Measurements from ENCODE around the gene LYZL6. TPM values are rescaled to one million over a fixed set of nuclear protein-coding genes. Genes with fewer than 3 reads are reported as not detected.
"Not testable (repeated sequence)": the region's sequence is repeated elsewhere in the genome, so short reads cannot be mapped to it uniquely, and the experiment has no call there.

The LYZL6 gene
- polyA plus RNA-seq, 5 donors, result not detected

DNA sequence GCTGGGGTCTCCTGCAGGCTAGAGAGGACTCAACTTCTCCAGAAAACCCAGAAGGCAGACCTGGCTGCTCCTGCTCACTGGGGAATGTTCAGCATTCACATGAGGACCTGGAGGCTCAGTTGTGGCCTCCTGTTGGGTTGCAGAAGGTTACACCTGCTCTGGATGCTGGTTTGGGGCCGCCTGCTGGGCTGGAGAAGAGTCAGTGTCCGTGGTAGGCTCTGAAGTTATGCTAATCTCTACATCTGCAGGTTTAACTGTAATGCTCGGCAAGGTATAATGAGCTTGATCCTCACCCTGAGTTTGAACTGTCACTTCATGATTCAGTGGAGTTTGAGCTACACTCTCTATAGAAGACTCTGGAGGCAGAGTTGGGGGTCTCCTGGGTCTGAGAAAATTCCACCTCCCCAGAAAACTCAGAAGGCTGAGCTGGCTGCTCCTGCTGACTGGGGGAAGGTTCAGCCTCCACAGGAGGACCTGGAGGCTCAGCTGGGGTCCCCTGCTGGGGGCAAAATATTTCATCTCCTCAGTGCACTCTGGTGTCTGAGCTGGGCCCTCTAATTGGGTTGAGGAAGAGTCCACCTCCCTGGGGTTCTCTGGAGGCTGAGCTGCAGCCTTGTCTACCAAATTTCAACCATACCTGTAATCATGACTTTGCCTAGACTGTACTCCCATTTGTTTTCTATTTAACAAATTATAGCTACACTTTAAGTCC is 36.4 kb downstream of the LYZL6 start:
- DNase-seq, result no peak

DNA sequence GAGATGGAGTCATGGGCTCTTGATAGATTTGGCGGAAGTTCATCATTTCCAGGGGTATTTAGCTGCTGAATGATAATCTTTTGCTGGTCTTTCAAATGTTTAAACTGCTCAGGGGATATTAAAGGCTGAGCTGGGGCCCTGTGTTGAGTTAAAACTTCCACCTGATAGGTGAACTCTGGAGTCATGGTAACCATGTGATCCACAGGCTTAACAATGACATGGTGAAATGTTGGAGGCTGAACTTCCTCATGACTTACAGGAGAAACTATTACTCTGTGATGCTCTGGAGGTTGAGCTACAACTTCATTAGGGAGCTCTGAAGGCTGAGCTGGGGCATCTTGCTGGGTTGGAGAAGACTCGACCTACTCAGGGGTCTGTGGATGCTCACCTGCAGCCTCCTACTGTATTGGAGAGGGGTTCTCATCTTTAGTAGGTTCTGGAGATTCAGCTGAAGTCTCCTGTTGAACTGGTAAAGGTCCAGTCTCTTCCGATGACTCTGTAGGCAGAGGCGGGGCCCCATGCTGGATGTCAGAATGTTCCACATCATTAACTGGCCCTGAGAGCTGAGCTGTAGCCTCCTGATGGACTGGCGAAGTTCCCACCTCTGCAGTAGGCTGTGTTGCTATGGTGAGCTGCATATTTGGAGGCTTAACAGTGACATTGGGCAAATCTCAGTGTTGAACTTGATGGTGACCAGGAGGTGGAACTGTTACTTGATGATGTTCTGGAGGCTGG is 37.2 kb downstream of the LYZL6 start:
- DNase-seq, result no peak

DNA sequence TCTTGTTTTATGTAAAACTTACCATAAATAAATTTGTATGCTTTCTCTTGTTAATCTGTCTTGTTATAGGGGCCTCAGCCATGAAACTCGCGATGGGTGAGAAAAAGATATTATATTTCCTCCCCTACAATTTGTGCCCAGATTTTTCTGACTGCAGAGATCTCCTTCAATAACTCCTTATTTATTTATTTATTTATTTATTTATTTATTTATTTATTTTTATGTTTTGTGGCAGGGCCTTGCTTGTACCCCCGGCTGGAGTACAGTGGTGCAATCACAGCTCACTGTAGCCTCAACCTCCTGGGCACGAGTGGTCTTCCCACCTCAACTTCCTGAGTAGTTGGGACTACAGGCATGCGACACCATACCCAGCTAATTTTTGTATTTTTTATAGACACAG is 40.1 kb downstream of the LYZL6 start:
- no peak for DNase-seq

DNA sequence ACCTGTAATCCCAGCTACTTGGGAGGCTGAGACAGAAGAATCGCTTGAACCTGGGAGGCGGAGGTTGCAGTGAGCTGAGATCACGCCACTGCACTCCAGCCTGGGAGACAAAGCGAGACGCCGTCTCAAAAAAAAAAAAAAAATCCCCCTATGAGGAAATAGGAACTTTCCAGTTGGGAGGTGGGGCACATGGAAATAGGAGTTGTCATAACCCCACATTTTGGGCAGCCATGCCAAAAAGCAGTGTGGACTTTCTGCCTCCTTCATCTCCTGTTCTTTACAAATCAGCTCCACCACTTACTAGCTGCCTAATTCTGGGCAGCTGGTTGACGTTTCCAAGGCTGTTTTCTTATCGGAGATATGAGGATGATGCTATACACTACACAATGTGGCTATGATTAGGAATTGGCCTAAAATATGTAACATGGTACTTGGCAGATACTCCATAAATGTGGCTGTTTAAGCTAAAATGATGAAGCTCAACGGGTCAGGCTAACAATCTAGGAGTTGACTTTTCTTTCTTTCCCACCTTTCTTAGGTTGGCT is 41.8 kb downstream of the LYZL6 start:
- DNase-seq, result no peak

DNA sequence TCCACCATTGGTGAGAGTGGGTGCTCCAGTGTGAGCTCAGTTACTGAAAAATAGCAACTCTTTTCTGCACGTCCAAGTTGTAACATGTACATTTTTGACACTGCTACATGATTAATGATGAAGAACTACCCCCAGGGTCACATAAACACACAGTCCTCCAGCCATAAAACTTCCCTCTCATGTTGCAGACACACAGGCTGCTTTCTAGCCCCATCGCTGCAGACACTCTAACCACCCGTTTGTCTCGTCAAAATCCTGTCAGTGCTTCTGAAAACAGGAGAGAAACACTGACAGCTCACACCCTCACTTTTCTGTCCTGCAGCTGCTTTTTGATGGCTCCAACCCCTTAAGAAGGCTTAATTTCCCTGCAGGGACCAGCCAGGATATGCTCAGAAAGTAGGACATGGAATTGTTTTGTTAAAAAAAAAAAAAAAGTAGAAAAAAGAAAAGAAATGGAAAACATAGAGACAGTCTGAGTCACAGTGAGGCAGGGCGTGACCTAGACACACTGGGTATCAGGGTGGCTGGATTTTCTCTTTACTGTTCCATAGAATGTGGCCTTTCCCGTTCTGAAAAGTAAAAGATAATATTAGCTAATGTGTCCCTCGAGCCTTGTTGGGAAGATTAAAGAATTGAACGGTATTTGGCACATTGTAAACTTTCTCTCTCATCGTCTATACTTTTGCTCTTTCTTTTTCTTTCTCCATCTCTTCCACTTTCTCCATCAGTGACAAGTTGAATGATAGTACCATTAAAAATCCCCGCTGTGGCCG is 42.6 kb downstream of the LYZL6 start:
- DNase-seq, result no peak

DNA sequence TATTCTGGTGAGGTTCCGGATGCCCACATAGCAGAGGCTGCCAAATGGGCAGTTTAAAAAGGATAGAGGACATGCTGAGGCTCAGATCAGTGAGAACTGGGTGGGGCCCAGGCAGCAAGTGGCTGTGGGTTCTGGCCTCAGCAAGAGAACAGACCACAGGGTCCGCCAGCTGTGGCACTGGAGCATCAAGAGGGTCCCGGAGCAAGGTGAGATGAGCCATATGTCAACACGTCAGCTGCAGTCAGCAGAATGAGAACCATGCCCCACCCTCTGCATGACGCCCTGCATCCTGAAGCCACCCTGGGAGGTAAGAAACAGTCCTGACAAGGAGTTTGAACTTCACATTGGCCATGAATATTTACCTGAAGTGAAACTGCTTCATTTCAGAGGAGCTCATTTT is 43.2 kb downstream of the LYZL6 start:
- DNase-seq, result no peak

DNA sequence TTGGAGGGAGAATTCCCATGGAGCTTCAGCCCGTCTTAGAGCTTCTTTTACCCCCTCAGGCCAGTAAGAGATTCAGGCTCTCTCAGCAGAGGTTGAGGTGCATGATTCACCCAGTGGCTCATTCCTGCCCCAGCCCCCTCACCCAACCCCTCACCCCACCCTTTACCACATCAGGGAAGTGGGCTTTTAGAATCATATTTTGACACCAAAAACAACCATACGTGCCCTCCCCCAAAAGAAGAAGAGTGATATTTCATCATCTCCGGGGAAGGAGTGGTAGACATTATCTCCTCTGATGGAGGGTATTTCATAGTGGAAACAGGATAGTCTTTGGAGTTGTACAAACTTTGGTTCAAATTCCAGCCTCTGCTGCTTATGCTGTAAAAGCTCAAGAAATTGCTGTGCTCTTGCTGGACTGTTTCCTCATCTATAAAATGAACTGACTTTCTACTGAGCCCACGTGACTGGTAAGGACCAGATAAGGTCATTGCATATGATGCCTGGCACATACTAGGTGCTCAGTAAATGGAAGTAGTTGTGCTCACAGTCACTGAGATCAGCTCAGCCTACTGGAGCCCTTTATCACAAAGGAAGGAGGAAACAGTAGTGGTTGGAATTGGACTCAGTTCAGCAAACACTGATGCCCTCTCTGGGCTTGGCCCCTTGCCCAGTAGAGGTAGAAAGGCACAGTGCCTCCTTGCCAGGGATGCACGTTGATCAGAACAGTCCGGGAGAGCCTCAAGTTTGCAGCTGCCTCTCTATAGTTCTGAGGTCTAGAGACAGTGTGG is 45.0 kb downstream of the LYZL6 start:
- DNase-seq, result no peak

DNA sequence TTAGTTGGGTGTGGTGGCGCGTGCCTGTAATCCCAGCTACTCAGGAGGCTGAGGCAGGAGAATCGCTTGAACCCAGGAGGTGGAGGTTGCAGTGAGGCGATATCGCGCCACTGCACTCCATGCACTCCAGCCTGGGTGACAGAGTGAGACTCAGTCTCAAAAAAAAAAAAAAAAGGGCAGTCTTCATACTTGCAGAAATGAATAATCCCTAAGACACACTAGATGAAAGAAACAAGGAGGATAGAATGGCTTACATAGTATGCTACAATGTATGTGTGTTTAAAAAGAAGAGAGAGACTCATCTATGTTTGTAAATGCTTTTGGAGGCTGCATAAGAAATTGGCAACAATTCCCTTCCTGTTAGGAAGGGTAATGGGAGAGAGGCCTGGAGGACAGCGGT is 45.7 kb downstream of the LYZL6 start:
- not testable (repeated sequence) for DNase-seq

DNA sequence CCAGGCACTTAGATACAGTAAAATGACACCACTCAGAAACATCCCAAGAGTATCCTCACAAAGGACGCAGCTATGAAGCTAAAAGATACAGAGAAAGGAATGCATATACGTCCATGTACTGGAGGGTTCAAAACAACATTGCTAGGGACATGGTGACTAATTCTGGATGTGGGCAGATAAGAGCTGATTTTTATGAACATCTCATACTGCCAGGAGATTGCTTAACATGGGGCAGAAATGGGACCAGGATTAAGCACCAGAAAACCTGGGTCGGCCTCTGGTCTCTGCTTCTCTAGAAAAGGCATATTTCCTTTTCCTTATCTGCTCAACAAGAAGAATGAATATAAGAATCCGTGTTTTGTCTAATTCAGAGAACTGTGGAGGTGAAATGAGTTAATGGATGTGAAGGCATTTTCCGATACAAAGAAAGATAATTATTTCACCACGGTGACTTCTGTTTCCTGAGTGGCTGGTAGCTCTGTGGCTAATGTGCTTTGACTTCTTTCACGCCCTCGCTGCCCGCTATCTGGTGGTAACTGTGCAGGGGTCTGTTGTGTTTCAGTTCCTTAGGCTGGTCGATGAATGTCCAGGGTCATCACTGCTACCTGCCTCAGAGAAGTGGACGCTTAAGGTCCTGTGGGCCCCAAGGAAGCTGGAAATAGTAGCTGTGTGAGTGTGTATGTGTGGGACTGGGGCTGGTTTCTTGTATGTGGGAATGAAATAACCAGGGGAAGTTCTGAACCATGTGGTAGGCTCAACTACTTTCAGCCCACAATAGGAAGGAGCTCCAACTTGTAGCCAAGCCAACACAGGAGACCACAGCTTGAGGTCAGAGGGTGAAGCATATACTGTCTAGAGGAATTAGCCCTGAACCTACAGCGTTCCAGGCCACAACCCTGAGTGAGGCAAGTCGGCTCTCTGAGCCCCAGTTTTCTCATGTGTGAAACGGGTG is 47.6 kb downstream of the LYZL6 start:
- DNase-seq, result no peak

DNA sequence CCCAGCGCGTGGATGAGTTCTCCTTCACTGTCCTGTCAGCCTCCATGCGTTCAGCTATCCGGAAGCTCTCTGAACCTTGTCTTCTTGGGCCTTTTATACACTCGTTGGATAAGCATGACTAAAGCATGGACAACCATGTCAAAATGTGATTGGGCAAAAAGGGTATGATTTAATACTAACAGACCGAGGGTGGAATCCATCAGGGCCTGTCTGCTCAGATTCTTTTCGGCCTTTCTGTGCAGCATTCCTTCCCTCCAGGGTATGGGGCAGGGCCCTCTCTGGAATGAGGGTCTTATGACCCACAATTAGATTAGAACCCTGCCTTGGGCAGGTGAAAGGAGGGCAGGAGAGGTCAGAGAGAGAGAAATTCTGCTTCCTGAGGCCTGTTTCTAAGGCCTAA is 49.3 kb downstream of the LYZL6 start:
- DNase-seq, result no peak

DNA sequence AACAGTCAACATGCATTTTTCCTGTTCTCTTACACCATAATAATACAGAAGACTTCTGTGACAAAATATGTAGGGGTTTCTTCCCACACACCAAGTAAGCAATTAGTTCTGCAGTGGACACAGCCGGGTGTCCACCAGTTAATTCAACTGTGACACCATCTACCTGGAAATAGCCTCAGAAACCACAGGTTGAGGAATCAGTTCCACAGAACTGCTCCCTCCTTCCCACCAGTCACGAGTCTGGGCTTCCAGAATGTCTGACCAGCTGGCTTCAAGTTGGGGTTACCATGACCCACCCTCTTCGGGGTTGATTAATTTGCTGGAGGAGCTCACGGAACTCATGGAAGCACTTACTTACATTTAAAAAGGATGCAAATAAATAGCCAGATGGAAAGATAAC is 49.8 kb downstream of the LYZL6 start:
- DNase-seq, result no peak

DNA sequence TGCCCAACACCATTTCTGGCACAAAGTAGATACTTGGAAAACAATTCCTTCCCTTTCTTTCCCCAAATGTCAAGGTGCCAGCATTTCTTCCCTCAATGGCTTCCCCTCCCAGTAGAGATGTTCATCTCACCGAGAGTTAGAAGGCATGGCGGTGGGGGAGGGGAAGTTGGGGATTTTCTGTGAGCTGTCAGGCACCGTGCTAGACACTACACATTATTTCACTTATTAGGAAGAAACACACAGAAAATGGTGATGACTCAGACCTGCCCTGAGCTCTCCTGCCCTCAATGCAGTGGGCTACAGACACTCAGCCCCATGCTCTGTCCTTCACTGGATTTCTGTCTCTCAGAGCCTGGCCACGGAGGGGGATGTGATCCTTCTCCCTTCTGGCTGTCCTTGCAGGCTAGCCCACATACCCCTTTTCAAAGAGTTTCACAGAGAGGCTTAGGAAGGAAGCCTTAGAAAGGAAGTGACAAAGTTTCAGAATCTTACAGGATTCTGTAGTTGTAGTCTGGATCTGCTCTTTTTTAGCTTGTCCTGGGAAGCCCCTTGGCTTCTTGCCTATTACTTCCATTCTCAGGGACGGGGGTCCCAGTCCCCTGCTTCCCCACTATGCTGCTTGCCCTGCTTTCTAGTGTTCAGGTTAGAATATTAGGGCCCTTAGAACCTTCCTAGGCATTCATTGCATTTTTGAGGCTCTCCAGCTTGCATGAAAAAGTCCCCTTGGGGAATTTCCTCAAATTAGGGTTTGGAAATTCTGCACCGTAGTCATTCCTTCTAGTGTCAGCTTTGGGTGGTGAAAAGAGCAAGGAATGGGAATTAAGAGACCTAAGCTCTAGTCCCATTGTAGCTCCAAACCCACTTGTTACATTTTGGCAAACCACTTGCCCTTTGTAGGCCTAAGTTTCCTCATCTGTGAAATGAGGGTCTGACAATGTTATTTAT is 51.1 kb downstream of the LYZL6 start:
- no peak for DNase-seq

DNA sequence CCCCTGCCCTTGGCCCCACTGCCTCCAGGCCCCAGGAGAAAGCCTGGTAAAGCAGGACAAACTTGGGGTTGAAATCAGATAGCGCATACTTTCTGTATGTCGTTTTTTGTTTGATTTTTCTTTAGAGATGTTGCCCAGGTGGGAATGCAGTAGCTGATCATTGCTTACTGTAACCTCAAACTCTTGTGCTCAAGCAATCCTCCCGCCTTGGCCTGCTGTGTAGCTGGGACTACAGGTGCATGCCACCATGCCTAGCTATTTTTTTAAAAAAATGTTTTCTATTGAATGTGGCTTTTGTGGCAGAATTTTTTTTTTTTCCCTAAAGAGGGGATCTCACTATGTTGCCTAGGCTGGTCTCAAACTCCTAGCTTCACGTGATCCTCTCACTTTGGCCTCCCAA is 52.2 kb downstream of the LYZL6 start:
- no peak for DNase-seq

DNA sequence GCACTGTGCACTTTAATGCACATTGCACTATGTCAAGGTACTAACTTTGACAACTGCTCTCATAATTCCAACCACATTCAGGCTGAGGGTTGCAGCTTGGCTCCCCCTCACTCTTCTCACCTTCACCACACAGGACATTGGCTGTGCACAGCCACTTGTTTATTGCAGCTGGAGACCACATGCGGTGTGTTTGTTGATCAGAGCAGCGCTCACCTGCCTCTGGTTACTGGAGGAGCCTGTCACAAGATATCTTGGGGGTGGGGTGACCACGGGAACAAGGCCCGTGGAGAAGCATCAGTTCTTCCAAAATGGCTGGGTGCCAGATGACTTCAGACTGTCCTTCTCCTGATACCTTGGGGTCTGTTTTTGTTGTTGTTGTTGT is 52.7 kb downstream of the LYZL6 start:
- no peak for DNase-seq

DNA sequence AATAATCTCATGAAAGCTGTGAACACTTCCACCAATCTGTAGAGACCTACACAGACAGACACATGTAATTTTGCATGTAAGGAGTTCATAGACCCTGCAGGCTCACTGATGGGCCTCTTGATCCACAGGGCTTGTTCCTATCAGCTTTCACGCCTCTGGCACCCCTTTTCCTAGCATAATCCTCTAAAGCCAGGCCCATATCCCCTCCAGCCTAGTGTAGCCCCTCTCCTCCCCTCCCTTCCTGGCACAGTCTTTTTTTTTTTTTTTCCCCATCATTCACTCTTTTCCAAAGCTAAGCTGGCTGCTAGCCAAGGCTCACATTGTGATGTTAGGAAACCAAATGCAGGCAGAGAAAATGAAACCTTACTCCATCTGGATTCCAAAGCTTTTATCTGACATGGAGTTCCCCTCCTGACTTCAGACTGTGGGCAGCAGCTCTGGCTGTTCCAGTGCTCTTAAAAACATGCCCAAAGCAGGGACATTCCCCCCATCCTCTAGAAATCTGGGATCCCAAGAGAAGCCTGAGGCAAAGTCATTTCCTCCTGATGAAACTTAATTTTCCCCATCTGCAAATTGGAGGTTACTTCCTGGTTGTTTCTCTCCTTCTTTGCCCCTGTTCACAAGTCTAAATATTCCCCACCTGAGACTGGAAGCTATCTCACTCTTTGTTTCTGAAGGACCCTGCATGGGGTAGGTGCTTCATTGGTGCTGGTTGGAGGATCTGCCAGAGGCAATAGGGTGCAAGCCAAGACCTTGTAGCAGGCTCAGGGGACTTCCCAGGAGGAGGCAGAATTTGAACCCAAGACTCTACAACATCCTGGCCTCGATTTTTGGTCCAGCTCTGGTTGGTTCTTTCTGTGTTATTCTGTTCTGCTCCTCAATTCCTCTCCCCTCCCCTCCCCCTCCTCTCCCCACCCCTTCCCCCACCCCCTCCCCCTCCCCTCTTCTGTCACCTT is 53.4 kb downstream of the LYZL6 start:
- DNase-seq, result peak; percentile 71 to 72

DNA sequence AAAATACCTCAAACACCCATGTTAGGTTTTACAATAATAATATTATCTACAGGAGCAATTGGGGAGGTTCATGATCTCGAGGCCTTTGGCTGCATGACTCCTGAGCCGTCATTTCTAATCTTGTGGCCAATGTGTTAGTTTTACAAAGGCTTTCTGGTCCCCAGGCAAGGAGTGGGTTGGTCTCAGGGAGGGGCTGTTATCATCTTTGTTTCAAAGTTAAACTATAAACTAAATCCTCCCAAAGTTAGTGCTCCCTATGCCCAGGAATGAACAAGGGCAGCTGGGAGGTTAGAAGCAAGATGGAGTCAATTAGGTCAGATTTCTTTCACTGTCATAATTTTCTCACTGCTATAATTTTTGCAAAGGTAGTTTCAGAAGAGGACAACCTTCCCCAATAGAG is 54.3 kb downstream of the LYZL6 start:
- no peak for DNase-seq
